GM12878 (cell line): ENCODE results near the gene MAP4. TPM values are rescaled to one million over a fixed set of nuclear protein-coding genes. Genes with fewer than 3 reads are reported as not detected.

ENCODE experiments used
- ATAC-seq: fragments of 200-7000 bp; cut with Tn5 transposase; 3 replicates; pipeline ENCODE4 v1.9.1; 2020; ENCODE audit warnings: mild to moderate bottlenecking, moderate library complexity
- BruUV-seq: library from RNA; stranded (reverse); fragments of 400-500 nt; replicated peaks from 2 replicates; lab custom pipeline; 2021; lab: Mats Ljungman, UMichigan
- CTCF ChIA-PET: fragments of 300-600 bp; sonication (Branson Sonifier 250); formaldehyde crosslinking; extraction: SDS; loops from one replicate; lab custom pipeline; 2021; ENCODE audit warnings: inconsistent platforms; lab: Yijun Ruan, JAX
- POLR2A ChIA-PET: fragments of 350-600 bp; formaldehyde crosslinking; extraction: SDS; loops from one replicate; lab custom pipeline; 2021; ENCODE audit warnings: inconsistent platforms; lab: Charles Lee
- RAD21 ChIA-PET: fragments of 300-600 bp; sonication (Branson Sonifier 250); formaldehyde crosslinking; loops from one replicate; lab custom pipeline; 2023; ENCODE audit warnings: antibody characterized with exemption; ENCODE audit not compliant: unreplicated experiment; lab: Charles Lee
- SMC1A ChIA-PET: fragments of 300-600 bp; sonication (Branson Sonifier 250); formaldehyde crosslinking; loops from one replicate; lab custom pipeline; 2023; ENCODE audit not compliant: unreplicated experiment, uncharacterized antibody; lab: Charles Lee
- DNase-seq: peaks from one replicate; pipeline ENCODE4 v3.0.0-alpha.2; 2011; ENCODE audit warnings: low read depth, low spot score
- FAIRE-seq: peaks from 3 replicates; lab custom pipeline; 2011; peaks lifted over from hg19 to GRCh38; lab: Jason Lieb, UNC
- H2AFZ ChIP-seq: 2 replicates; pipeline ENCODE4 v1.6.0; 2011; ENCODE audit warnings: low read depth, low read length, control low read depth; ENCODE audit not compliant: control insufficient read depth
- H3K27ac ChIP-seq: 2 replicates; pipeline ENCODE4 v1.5.1; 2011; ENCODE audit warnings: control low read depth; ENCODE audit not compliant: control insufficient read depth, insufficient read depth
- H3K27me3 ChIP-seq, 2 experiments: replicated peaks in 1 of 2; 2 replicates each; pipeline versions ENCODE4 v1.6.0 to v1.6.1; 2011; ENCODE audit warnings: low read length in 1 of 2; ENCODE audit not compliant: control insufficient read depth in 2 of 2, insufficient read depth in 2 of 2
- H3K36me3 ChIP-seq, 2 experiments: 2 replicates each; pipeline ENCODE4 v1.5.1; 2011; ENCODE audit warnings: low read length in 1 of 2; ENCODE audit not compliant: control insufficient read depth in 2 of 2, insufficient read depth in 2 of 2
- H3K4me1 ChIP-seq: 2 replicates; pipeline ENCODE4 v1.6.1; 2011; ENCODE audit warnings: mild to moderate bottlenecking, low read length, moderate library complexity, mixed read lengths; ENCODE audit not compliant: control insufficient read depth, insufficient read depth
- H3K4me2 ChIP-seq: 2 replicates; pipeline ENCODE4 v1.6.0; 2011; ENCODE audit warnings: control low read depth; ENCODE audit not compliant: control insufficient read depth, insufficient read depth
- H3K4me3 ChIP-seq: fragments of 200-600 bp; sonication (generic); 2 replicates; pipeline ENCODE4 v1.5.1; 2016
- H3K79me2 ChIP-seq: 2 replicates; pipeline ENCODE4 v1.6.0; 2011; ENCODE audit warnings: low read length; ENCODE audit not compliant: control insufficient read depth, insufficient read depth
- H3K9ac ChIP-seq: 2 replicates; pipeline ENCODE4 v1.8.0; 2011; ENCODE audit warnings: low read length, control low read depth, mixed read lengths; ENCODE audit not compliant: control insufficient read depth, insufficient read depth
- H3K9me3 ChIP-seq: replicated peaks from 3 replicates; pipeline ENCODE4 v1.5.1; 2011; ENCODE audit warnings: mild to moderate bottlenecking, low read length; ENCODE audit not compliant: control insufficient read depth, insufficient read depth
- H4K20me1 ChIP-seq: 2 replicates; pipeline ENCODE4 v1.6.0; 2011; ENCODE audit not compliant: control insufficient read depth, insufficient read depth
- CEBPB ChIP-seq, 2 experiments: fragments of 150-350 bp in 1 of 2; IDR thresholded peaks; 2 replicates each; pipeline ENCODE4 v1.6.1; 2012 to 2014; ENCODE audit warnings: low read depth in 2 of 2, low read length in 2 of 2, borderline replicate concordance in 1 of 2, inconsistent platforms in 1 of 2
- CEBPZ ChIP-seq: fragments of 150-350 bp; IDR thresholded peaks from 2 replicates; pipeline ENCODE4 v1.6.1; 2016; ENCODE audit warnings: low read depth, low read length
- CREB1 ChIP-seq: IDR thresholded peaks from 2 replicates; pipeline ENCODE4 v1.6.1; 2012; ENCODE audit warnings: low read depth, mild to moderate bottlenecking, inconsistent platforms
- EP300 ChIP-seq, 2 experiments: fragments of 150-350 bp in 1 of 2; IDR thresholded peaks; 2 replicates each; pipeline ENCODE4 v1.6.1; 2011 to 2012; ENCODE audit warnings: low read depth in 2 of 2, low read length in 2 of 2, borderline replicate concordance in 1 of 2, improper control_type of control experiment in 1 of 2, inconsistent platforms in 1 of 2; ENCODE audit not compliant: control insufficient read depth in 1 of 2
- IRF4 ChIP-seq: IDR thresholded peaks from 2 replicates; pipeline ENCODE4 v1.6.1; 2011; ENCODE audit warnings: low read depth, low read length
- LARP7 ChIP-seq: fragments of 450-650 bp; IDR thresholded peaks from 2 replicates; pipeline ENCODE4 v1.6.1; 2017; ENCODE audit warnings: mild to moderate bottlenecking
- SIX5 ChIP-seq: IDR thresholded peaks from 2 replicates; pipeline ENCODE4 v1.6.1; 2011; ENCODE audit warnings: mild to moderate bottlenecking, low read depth, low read length, moderate library complexity; ENCODE audit not compliant: severe bottlenecking
- SMARCA5 ChIP-seq: fragments of 450-650 bp; IDR thresholded peaks from 2 replicates; pipeline ENCODE4 v1.6.1; 2017; ENCODE audit warnings: mild to moderate bottlenecking
- STAT3 ChIP-seq: IDR thresholded peaks from 2 replicates; pipeline ENCODE4 v1.6.1; 2011; ENCODE audit warnings: low read depth, low read length, improper control_type of control experiment
- ZNF622 ChIP-seq: fragments of 450-650 bp; IDR thresholded peaks from 2 replicates; pipeline ENCODE4 v1.6.1; 2017; ENCODE audit warnings: mild to moderate bottlenecking, inconsistent platforms
- WGBS: methylation state at CpG from one replicate; pipeline ENCODE4 v1.1.6; 2016; ENCODE audit warnings: low lambda C conversion rate; ENCODE audit not compliant: insufficient replicate concordance, insufficient coverage; ENCODE audit errors: missing lambda C conversion rate; 5-methylcytosine and 5-hydroxymethylcytosine counted together
- in situ Hi-C: fragments of 300-500 bp; cut with MboI; formaldehyde crosslinking; loops from 9 replicates; pipeline ENCODE4 v1.14.3; 2018; ENCODE audit warnings: mixed read lengths
- intact Hi-C: fragments of 100-400 bp; cut with micrococcal nuclease; formaldehyde crosslinking; loops from one replicate; pipeline ENCODE4 v1.14.2; 2022; ENCODE audit not compliant: unreplicated experiment
- polyA plus RNA-seq, 11 experiments: library from polyadenylated mRNA; depleted of rRNA in 4 of 11; unstranded in 6 of 11; stranded (reverse) in 5 of 11; fragments of >200 nt; fragmentation: Nextera tagmentation in 4 of 11; fragmentation: Illumina TruSeq in 1 of 11; extraction: Ambion mirVana in 4 of 11; extraction: Trizol in 1 of 11; gene quantifications; 1 replicate in 1 of 11; 2 replicates in 10 of 11; pipeline versions ENCODE4 v1.2.1 to v1.2.3, GENCODE V29; 2011 to 2016; ENCODE audit warnings: inconsistent platforms in 2 of 11, missing spikeins in 2 of 11, low read depth in 1 of 11
- total RNA-seq, 4 experiments: library from RNA; depleted of rRNA in 3 of 4; stranded (reverse); fragments of >200 nt in 3 of 4; fragmentation: Illumina TruSeq in 1 of 4; extraction: Trizol in 1 of 4; gene quantifications; 2 replicates each; pipeline versions ENCODE4 v1.2.1 to v1.2.3, GENCODE V29; 2013 to 2021
- TF ChIP-seq, protein P1 (sequence below): fragments of 150-350 bp; IDR thresholded peaks from 2 replicates; pipeline ENCODE4 v1.6.1; 2014; ENCODE audit warnings: mild to moderate bottlenecking, low read depth, low read length

The MAP4 gene
- total and polyA plus RNA-seq, 10 of the 15 experiments (the other 5 are each of a cell fraction or from before 2014, with no cell fraction given) = 22.2 to 145 (median 47.2) TPM

DNA sequence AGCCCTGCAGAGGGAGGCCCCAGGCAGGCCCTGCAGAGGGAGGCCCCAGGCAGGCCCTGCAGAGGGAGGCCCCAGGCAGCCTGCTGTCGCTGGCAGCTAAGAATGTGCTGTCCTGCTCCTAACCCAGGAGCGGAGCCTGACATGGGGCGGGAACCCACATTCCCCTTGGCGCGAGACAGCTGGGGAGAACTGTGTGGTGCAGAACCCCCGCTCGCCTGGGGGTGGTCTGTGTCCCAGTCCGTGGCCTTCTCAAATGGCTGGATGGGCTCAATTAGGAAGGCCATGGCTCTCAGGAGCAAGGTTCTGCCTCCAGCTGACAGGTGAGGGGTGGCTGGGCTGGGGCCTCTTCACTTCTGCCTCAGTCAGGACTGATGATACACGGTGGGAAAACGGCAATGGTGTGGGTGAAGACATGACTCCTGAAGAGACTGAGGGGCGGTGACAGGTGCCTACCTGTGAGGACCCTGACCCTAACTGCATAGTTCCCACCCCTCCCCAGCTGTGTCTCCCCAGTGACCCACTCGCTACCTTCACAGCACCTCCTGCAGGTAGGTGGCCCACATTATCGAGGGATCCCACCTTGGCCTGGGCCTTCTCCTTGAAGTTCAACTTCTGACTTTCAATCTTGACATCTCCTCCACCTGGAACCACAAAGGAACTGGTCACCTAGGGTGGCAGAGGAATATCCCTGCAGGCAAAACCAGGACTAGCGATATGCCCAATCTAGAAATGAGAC lies 161.3 kb downstream of the MAP4 start:
- no peak overlapping the region for H3K27ac ChIP-seq
- no peak overlapping the region for H3K9ac ChIP-seq
- H3K36me3 ChIP-seq = peaks cover 8 to 18% of the 10 kb centered on the region in 2 experiments; a peak in 3 of 4 replicates
- H3K4me1 ChIP-seq = no peaks in the 10 kb centered on the region
- ChIA-PET CTCF (no interaction called here), POLR2A (no interaction called here), SMC1A (no interaction called here), RAD21 (no interaction called here)
- intact Hi-C loops = no loop called here
- H4K20me1 ChIP-seq = no peaks in the 10 kb centered on the region
- no peak overlapping the region for H3K4me2 ChIP-seq
- no peaks in the 10 kb centered on the region for H3K79me2 ChIP-seq
- H3K27me3 ChIP-seq = no peaks in the 10 kb centered on the region
- in situ Hi-C loops = no loop called here
- DNase-seq (no peak), ATAC-seq (no peak), FAIRE-seq (no peak)
- BruUV-seq = no TSS peak
- no peak overlapping the region for H2AFZ ChIP-seq
- no peak for TF ChIP-seq LARP7
- no peak for TF ChIP-seq ZNF622
- TF ChIP-seq, protein P1, sequence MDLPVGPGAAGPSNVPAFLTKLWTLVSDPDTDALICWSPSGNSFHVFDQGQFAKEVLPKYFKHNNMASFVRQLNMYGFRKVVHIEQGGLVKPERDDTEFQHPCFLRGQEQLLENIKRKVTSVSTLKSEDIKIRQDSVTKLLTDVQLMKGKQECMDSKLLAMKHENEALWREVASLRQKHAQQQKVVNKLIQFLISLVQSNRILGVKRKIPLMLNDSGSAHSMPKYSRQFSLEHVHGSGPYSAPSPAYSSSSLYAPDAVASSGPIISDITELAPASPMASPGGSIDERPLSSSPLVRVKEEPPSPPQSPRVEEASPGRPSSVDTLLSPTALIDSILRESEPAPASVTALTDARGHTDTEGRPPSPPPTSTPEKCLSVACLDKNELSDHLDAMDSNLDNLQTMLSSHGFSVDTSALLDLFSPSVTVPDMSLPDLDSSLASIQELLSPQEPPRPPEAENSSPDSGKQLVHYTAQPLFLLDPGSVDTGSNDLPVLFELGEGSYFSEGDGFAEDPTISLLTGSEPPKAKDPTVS = no peak
- TF ChIP-seq CREB1 = no peak
- 98% methylated on average over 14 of the region's 14 CpGs for WGBS
- H3K9me3 ChIP-seq = no peaks in the 10 kb centered on the region
- H3K4me3 ChIP-seq = no peak overlapping the region

- Histone ChIP-seq H3K4me2 (no peak overlapping the region), H3K27me3 (no peaks in the 10 kb centered on the region), H4K20me1 (no peaks in the 10 kb centered on the region), H3K9ac (no peak overlapping the region), H3K79me2 (no peaks in the 10 kb centered on the region), H2AFZ (no peak overlapping the region), H3K27ac (no peak overlapping the region), H3K4me3 (no peak overlapping the region), H3K4me1 (no peaks in the 10 kb centered on the region), H3K36me3 (peaks cover 8 to 24% of the 10 kb centered on the region in 2 experiments; a peak in 3 of 4 replicates), H3K9me3 (no peaks in the 10 kb centered on the region)
- ChIA-PET SMC1A (no interaction called here), CTCF (no interaction called here), POLR2A (no interaction called here), RAD21 (no interaction called here)
- in situ Hi-C loops = no loop called here
- DNase-seq (no peak), FAIRE-seq (no peak), ATAC-seq (no peak)
- intact Hi-C loops = no loop called here
- 86% methylated on average over 11 of the region's 11 CpGs for WGBS
- BruUV-seq = no TSS peak
- TF ChIP-seq CEBPZ = no peak
- TF ChIP-seq SIX5 = no peak
- no peak for TF ChIP-seq STAT3
- no peak for TF ChIP-seq CEBPB (IDR thresholded peaks at IDR 0.05; ENCODE audit: borderline replicate concordance in 1 of 2, low read depth in 2 of 2, low read length in 2 of 2)
- no peak for TF ChIP-seq SMARCA5
- TF ChIP-seq EP300 (IDR thresholded peaks at IDR 0.05; ENCODE audit: borderline replicate concordance in 1 of 2, control insufficient read depth in 1 of 2, low read depth in 2 of 2, low read length in 2 of 2) = no peak
- no peak for TF ChIP-seq IRF4
These were observed 161.9 kb downstream of the MAP4 start for GRCh38 chr3:47854267-47854666.
